HG03095 (cell line): ENCODE results near the gene LRP1-AS.
"Not testable (repeated sequence)": the region's sequence is repeated elsewhere in the genome, so short reads cannot be mapped to it uniquely, and the experiment has no call there.

ENCODE experiments used
- ATAC-seq: cut with Tn5 transposase; IDR thresholded peaks from one replicate; pipeline ENCODE4 v1.9.1; 2021; ENCODE audit warnings: moderate library complexity; ENCODE audit not compliant: unreplicated experiment

LRP1-AS gene

GRCh38 chr12:57123813-57124212 lies 23.6 kb downstream of the LRP1-AS start:
- no peak for ATAC-seq

- ATAC-seq = not testable (repeated sequence)
Observed at GRCh38 chr12:57120718-57121117, 26.7 kb downstream of the LRP1-AS start.

GRCh38 chr12:57119294-57120085 lies 27.9 kb downstream of the LRP1-AS start:
- no peak for ATAC-seq

GRCh38 chr12:57118711-57119271 lies 28.6 kb downstream of the LRP1-AS start:
- ATAC-seq = no peak

GRCh38 chr12:57116580-57117281 lies 30.7 kb downstream of the LRP1-AS start:
- no peak for ATAC-seq

- no peak for ATAC-seq
Observed at GRCh38 chr12:57112492-57113294, 34.7 kb downstream of the LRP1-AS start.

GRCh38 chr12:57111031-57111734 lies 36.2 kb downstream of the LRP1-AS start, which contains the start of gene STAT6:
TSS of gene STAT6 (minus strand) at chr12:57111362. CDS start at chr12:57108278, 3,084 bp downstream.
- peak; percentile 57 for ATAC-seq

GRCh38 chr12:57110104-57111030 lies 37.1 kb downstream of the LRP1-AS start:
- ATAC-seq = peak; percentile 45

GRCh38 chr12:57109207-57110103 lies 38.0 kb downstream of the LRP1-AS start:
- ATAC-seq = no peak

- ATAC-seq = no peak
Observed at GRCh38 chr12:57107456-57108155, 39.8 kb downstream of the LRP1-AS start.

- no peak for ATAC-seq
Observed at GRCh38 chr12:57106021-57106708, 41.3 kb downstream of the LRP1-AS start.

- no peak for ATAC-seq
Observed at GRCh38 chr12:57105011-57105753, 42.2 kb downstream of the LRP1-AS start.

GRCh38 chr12:57104292-57104910 lies 43.0 kb downstream of the LRP1-AS start:
- no peak for ATAC-seq

GRCh38 chr12:57103856-57104255 lies 43.6 kb downstream of the LRP1-AS start:
- ATAC-seq = no peak

- ATAC-seq = no peak
Observed at GRCh38 chr12:57101892-57102695, 45.3 kb downstream of the LRP1-AS start.
